WTC11 (cell line): ENCODE results near the gene AASS. TPM values are rescaled to one million over a fixed set of nuclear protein-coding genes. Genes with fewer than 3 reads are reported as not detected.
A peak's percentile ranks its signal among the peaks of the same experiment; 100 is the strongest.

ENCODE experiments used
- ATAC-seq: fragments of 200-7000 bp; cut with Tn5 transposase; 2 replicates; pipeline ENCODE4 v1.10.0; 2021; ENCODE audit warnings: mild to moderate bottlenecking, moderate library complexity
- CTCF ChIA-PET: fragments of 300-600 bp; sonication (Branson Sonifier 250); formaldehyde crosslinking; loops from one replicate; lab custom pipeline; 2021; ENCODE audit warnings: antibody characterized with exemption; lab: Charles Lee
- POLR2A ChIA-PET: fragments of 350-600 bp; sonication (Branson Sonifier 250); formaldehyde crosslinking; loops from one replicate; lab custom pipeline; 2021; ENCODE audit warnings: antibody characterized with exemption; lab: Charles Lee
- DNase-seq: peaks from one replicate; pipeline ENCODE4 v3.0.0; 2021; ENCODE audit warnings: low spot score
- H3K27ac Mint-ChIP-seq: 2 replicates; pipeline ENCODE4 v1.8.0; 2021; ENCODE audit warnings: mixed read lengths
- H3K27me3 Mint-ChIP-seq: 2 replicates; pipeline ENCODE4 v1.8.0; 2021; ENCODE audit warnings: low read depth, mild to moderate bottlenecking, moderate library complexity, mixed read lengths
- H3K36me3 Mint-ChIP-seq: 2 replicates; pipeline ENCODE4 v1.8.0; 2021; ENCODE audit warnings: mixed read lengths
- H3K4me1 Mint-ChIP-seq: 2 replicates; pipeline ENCODE4 v1.8.0; 2022; ENCODE audit warnings: mixed read lengths
- H3K4me3 Mint-ChIP-seq: 2 replicates; pipeline ENCODE4 v1.8.0; 2021; ENCODE audit warnings: mild to moderate bottlenecking, moderate library complexity, mixed read lengths
- H3K9me3 Mint-ChIP-seq: 2 replicates; pipeline ENCODE4 v1.8.0; 2021; ENCODE audit warnings: mixed read lengths
- ATF1 ChIP-seq: sonication (generic); formaldehyde crosslinking; IDR thresholded peaks from 2 replicates; pipeline ENCODE4 v1.8.1; 2023; ENCODE audit warnings: mild to moderate bottlenecking, moderate library complexity, missing genetic modification reagents
- FOXK1 ChIP-seq: sonication (generic); formaldehyde crosslinking; IDR thresholded peaks from 2 replicates; pipeline ENCODE4 v1.8.0; 2022; ENCODE audit warnings: mild to moderate bottlenecking, moderate library complexity, missing genetic modification reagents
- NFE2L1 ChIP-seq: sonication (generic); formaldehyde crosslinking; IDR thresholded peaks from 2 replicates; pipeline ENCODE4 v1.8.1; 2023; ENCODE audit warnings: missing genetic modification reagents
- NFYB ChIP-seq: sonication (generic); formaldehyde crosslinking; conservative IDR thresholded peaks from 2 replicates; pipeline ENCODE4 v1.8.0; 2022; ENCODE audit warnings: low read depth, missing genetic modification reagents
- PRDM15 ChIP-seq: sonication (generic); formaldehyde crosslinking; IDR thresholded peaks from 2 replicates; pipeline ENCODE4 v1.8.0; 2022; ENCODE audit warnings: missing genetic modification reagents
- PRRX2 ChIP-seq: fragments of 250-450 bp; sonication (Bioruptor Pico); IDR thresholded peaks from 2 replicates; pipeline ENCODE4 v1.8.0; 2021; ENCODE audit warnings: mild to moderate bottlenecking
- RELA ChIP-seq: sonication (generic); formaldehyde crosslinking; IDR thresholded peaks from 2 replicates; pipeline ENCODE4 v1.8.1; 2022; ENCODE audit warnings: missing genetic modification reagents, mild to moderate bottlenecking, borderline replicate concordance
- ZNF138 ChIP-seq: sonication (generic); formaldehyde crosslinking; conservative IDR thresholded peaks from 2 replicates; pipeline ENCODE4 v1.8.1; 2022; ENCODE audit warnings: mild to moderate bottlenecking, moderate library complexity, missing genetic modification reagents
- ZNF219 ChIP-seq: sonication (generic); formaldehyde crosslinking; IDR thresholded peaks from 2 replicates; pipeline ENCODE4 v1.8.0; 2023; ENCODE audit warnings: missing genetic modification reagents, mild to moderate bottlenecking, borderline replicate concordance
- ZNF423 ChIP-seq: fragments of 250-450 bp; sonication (Bioruptor Pico); IDR thresholded peaks from 2 replicates; pipeline ENCODE4 v2.1.2; 2022; ENCODE audit warnings: mild to moderate bottlenecking, moderate library complexity
- ZNF671 ChIP-seq: fragments of 250-450 bp; sonication (Bioruptor Pico); IDR thresholded peaks from 2 replicates; pipeline ENCODE4 v1.8.0; 2021; ENCODE audit warnings: mild to moderate bottlenecking
- total RNA-seq: library from RNA; stranded (reverse); gene quantifications from 3 replicates; pipeline ENCODE4 v1.2.3, GENCODE V29; 2021
- TF ChIP-seq, protein P1 (sequence below): fragments of 250-450 bp; sonication (Bioruptor Pico); IDR thresholded peaks from 2 replicates; pipeline ENCODE4 v1.9.0; 2021; ENCODE audit warnings: moderate library complexity, mild to moderate bottlenecking, inconsistent platforms, borderline replicate concordance
- TF ChIP-seq, protein P2 (sequence below): fragments of 250-450 bp; sonication (Bioruptor Pico); conservative IDR thresholded peaks from 2 replicates; pipeline ENCODE4 v1.9.0; 2021; ENCODE audit warnings: mild to moderate bottlenecking
- TF ChIP-seq, protein P3 (sequence below): sonication (generic); formaldehyde crosslinking; IDR thresholded peaks from 2 replicates; pipeline ENCODE4 v1.8.1; 2023; ENCODE audit warnings: mild to moderate bottlenecking, missing genetic modification reagents, borderline replicate concordance

AASS gene
- total RNA-seq, 1 experiment from 2014 or later = 308 TPM

DNA sequence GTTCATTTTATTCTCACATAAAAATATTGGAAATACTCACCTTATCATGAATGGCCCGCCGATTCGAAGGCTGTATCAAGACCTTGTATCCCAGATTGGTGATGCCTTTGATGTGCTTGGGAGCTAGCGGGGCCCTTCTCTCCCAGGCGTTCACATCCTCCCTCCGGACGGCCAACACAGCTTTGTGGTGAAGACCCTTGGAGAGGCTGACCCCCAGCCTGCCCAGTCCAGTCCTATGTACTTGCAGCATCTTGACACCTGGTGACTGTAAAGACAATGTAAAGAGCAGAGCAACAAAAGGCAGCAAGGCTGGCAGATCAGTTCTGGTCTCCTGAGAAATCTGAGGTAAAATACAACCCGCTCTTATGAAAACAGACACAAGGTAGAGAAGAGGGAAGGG is 10.6 kb downstream of the AASS start:
- Mint-ChIP-seq H3K27me3 (no peaks in the 10 kb centered on the region), H3K9me3 (no peaks in the 10 kb centered on the region)
- POLR2A ChIA-PET = no interaction called here
- no peak for DNase-seq
- TF ChIP-seq ZNF219 (CRISPR knock-in tag) (no peak), ZNF138 (CRISPR knock-in tag) (no peak)
- TF ChIP-seq, protein P1, sequence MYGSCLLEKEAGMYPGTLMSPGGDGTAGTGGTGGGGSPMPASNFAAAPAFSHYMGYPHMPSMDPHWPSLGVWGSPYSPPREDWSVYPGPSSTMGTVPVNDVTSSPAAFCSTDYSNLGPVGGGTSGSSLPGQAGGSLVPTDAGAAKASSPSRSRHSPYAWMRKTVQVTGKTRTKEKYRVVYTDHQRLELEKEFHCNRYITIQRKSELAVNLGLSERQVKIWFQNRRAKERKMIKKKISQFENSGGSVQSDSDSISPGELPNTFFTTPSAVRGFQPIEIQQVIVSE (CRISPR knock-in tag) = no peak
- TF ChIP-seq, all 79 proteins: peak for 0
- no peak; the same call in 1 of the 2 replicates for ATAC-seq
- Mint-ChIP-seq H3K27ac (peak overlapping the region; percentile 66), H3K4me1 (peaks cover 47% of the 10 kb centered on the region), H3K4me3 (peak overlapping the region; percentile 15), H3K36me3 (peaks cover 61% of the 10 kb centered on the region)
- CTCF ChIA-PET = no interaction called here

- CTCF ChIA-PET = no interaction called here
- no peak overlapping the region for H3K27ac Mint-ChIP-seq
Measured at GRCh38 chr7:122132341-122132740, 11.7 kb downstream of the AASS start.

More at GRCh38 chr7:122132341-122132740, 11.7 kb downstream of the AASS start:
- TF ChIP-seq ZNF671 (no peak), ATF1 (CRISPR knock-in tag) (no peak), PRDM15 (CRISPR knock-in tag) (no peak), ZNF423 (CRISPR knock-in tag) (no peak), NFYB (CRISPR knock-in tag) (no peak), RELA (no peak), NFE2L1 (CRISPR knock-in tag) (no peak), PRRX2 (CRISPR knock-in tag) (no peak), FOXK1 (no peak)
- TF ChIP-seq, protein P2, sequence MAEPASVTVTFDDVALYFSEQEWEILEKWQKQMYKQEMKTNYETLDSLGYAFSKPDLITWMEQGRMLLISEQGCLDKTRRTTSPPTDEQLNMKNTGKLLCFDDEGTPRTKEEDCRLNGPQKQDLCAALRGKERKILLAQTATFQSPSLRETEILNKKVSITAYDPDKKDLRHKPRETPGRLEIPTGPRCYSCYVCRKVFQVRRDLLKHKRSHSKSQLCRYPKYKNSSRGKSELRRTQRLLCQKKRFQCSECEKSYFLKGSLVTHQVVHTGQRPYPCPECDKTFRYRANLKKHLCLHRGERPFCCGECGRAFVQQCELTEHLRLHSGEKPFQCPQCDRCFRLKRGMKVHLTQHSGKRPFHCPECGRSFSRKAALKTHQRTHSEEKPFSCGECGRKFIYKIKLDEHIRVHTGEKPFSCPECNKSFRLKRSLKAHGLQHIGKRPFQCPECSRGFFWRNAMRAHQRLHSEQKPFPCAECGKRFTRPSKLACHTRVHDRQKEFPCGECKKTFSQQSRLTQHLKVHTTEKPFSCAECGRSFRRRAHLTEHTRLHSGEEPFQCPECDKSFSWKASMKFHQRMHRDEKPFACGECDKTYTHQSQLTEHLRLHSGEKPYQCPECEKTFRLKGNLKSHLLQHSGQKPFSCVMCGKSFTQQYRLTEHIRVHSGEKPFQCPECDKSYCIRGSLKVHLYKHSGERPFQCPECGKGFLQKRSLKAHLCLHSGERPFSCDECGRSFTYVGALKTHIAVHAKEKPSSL = no peak
- TF ChIP-seq, protein P3, sequence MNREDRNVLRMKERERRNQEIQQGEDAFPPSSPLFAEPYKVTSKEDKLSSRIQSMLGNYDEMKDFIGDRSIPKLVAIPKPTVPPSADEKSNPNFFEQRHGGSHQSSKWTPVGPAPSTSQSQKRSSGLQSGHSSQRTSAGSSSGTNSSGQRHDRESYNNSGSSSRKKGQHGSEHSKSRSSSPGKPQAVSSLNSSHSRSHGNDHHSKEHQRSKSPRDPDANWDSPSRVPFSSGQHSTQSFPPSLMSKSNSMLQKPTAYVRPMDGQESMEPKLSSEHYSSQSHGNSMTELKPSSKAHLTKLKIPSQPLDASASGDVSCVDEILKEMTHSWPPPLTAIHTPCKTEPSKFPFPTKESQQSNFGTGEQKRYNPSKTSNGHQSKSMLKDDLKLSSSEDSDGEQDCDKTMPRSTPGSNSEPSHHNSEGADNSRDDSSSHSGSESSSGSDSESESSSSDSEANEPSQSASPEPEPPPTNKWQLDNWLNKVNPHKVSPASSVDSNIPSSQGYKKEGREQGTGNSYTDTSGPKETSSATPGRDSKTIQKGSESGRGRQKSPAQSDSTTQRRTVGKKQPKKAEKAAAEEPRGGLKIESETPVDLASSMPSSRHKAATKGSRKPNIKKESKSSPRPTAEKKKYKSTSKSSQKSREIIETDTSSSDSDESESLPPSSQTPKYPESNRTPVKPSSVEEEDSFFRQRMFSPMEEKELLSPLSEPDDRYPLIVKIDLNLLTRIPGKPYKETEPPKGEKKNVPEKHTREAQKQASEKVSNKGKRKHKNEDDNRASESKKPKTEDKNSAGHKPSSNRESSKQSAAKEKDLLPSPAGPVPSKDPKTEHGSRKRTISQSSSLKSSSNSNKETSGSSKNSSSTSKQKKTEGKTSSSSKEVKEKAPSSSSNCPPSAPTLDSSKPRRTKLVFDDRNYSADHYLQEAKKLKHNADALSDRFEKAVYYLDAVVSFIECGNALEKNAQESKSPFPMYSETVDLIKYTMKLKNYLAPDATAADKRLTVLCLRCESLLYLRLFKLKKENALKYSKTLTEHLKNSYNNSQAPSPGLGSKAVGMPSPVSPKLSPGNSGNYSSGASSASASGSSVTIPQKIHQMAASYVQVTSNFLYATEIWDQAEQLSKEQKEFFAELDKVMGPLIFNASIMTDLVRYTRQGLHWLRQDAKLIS (CRISPR knock-in tag) = no peak
- Mint-ChIP-seq H3K9me3 (no peaks in the 10 kb centered on the region), H3K4me3 (no peak overlapping the region), H3K4me1 (peaks cover 47% of the 10 kb centered on the region), H3K27me3 (no peaks in the 10 kb centered on the region), H3K36me3 (peaks cover 70% of the 10 kb centered on the region)
- ATAC-seq (no peak), DNase-seq (no peak)
- POLR2A ChIA-PET = no interaction called here
